HEK293 (cell line): ENCODE data around the gene PRKAG2.

Source experiments
- CTCF ChIA-PET: fragments of 350-600 bp; formaldehyde crosslinking; extraction: SDS; loops from one replicate; lab custom pipeline; 2021; ENCODE audit warnings: antibody characterized with exemption; lab: Yijun Ruan, JAX
- POLR2A ChIA-PET: fragments of 300-600 bp; formaldehyde crosslinking; extraction: SDS; loops from one replicate; lab custom pipeline; 2020; ENCODE audit warnings: antibody characterized with exemption, inconsistent platforms; lab: Yijun Ruan, JAX
- H3K27ac ChIP-seq: fragments of 200-500 bp; sonication (Bioruptor generic); 2 replicates; pipeline ENCODE4 v1.5.1; 2014; ENCODE audit warnings: low read depth, low read length, control low read depth, inconsistent platforms; ENCODE audit errors: extremely low read depth
- H3K36me3 ChIP-seq, 2 experiments: fragments of 200-500 bp in 1 of 2; sonication (Bioruptor generic) in 1 of 2; 1 replicate in 1 of 2; 2 replicates in 1 of 2; pipeline ENCODE4 v1.5.1; 2014 to 2017; ENCODE audit warnings: inconsistent platforms in 2 of 2, low read length in 2 of 2; ENCODE audit not compliant: control insufficient read depth in 2 of 2, insufficient read depth in 1 of 2
- H3K4me1 ChIP-seq: fragments of 200-500 bp; sonication (Bioruptor generic); 2 replicates; pipeline ENCODE4 v1.5.1; 2014; ENCODE audit warnings: mild to moderate bottlenecking, low read length, inconsistent platforms; ENCODE audit not compliant: control insufficient read depth, insufficient read depth
- H3K4me3 ChIP-seq: 2 replicates; pipeline ENCODE4 v1.5.1; 2011; ENCODE audit warnings: low read depth, mild to moderate bottlenecking, control low read depth, low read length, moderate library complexity
- H3K9me3 ChIP-seq: fragments of 200-500 bp; sonication (Bioruptor generic); 2 replicates; pipeline ENCODE4 v1.5.1; 2014; ENCODE audit warnings: low read depth, low read length, inconsistent platforms; ENCODE audit not compliant: control insufficient read depth, insufficient read depth
- BCL11B ChIP-seq: fragments of 450-650 bp; formaldehyde crosslinking; IDR thresholded peaks from 2 replicates; pipeline ENCODE4 v1.5.1; 2016; ENCODE audit warnings: low read depth, missing biosample characterization, missing genetic modification characterization
- GLIS2 ChIP-seq: fragments of 450-650 bp; formaldehyde crosslinking; IDR thresholded peaks from 2 replicates; pipeline ENCODE4 v1.5.1; 2016; ENCODE audit warnings: missing biosample characterization, missing genetic modification characterization
- ZIC2 ChIP-seq: fragments of 450-650 bp; formaldehyde crosslinking; IDR thresholded peaks from 2 replicates; pipeline ENCODE4 v1.5.1; 2016; ENCODE audit warnings: missing biosample characterization, missing genetic modification characterization
- ZNF155 ChIP-seq: fragments of 450-650 bp; formaldehyde crosslinking; IDR thresholded peaks from 2 replicates; pipeline ENCODE4 v1.5.1; 2016; ENCODE audit warnings: missing biosample characterization, missing genetic modification characterization
- ZNF184 ChIP-seq: fragments of 450-650 bp; IDR thresholded peaks from 2 replicates; pipeline ENCODE4 v1.5.1; 2018; ENCODE audit warnings: missing biosample characterization, mild to moderate bottlenecking, missing genetic modification characterization
- ZNF239 ChIP-seq: fragments of 450-650 bp; formaldehyde crosslinking; IDR thresholded peaks from 2 replicates; pipeline ENCODE4 v1.5.1; 2016; ENCODE audit warnings: missing biosample characterization, missing genetic modification characterization
- ZNF544 ChIP-seq: fragments of 450-650 bp; formaldehyde crosslinking; IDR thresholded peaks from 2 replicates; pipeline ENCODE4 v1.5.0; 2017; ENCODE audit warnings: missing biosample characterization, missing genetic modification characterization
- ZNF600 ChIP-seq: fragments of 450-650 bp; formaldehyde crosslinking; IDR thresholded peaks from 2 replicates; pipeline ENCODE4 v1.5.1; 2016; ENCODE audit warnings: missing biosample characterization, missing genetic modification characterization
- ZNF670 ChIP-seq: fragments of 450-650 bp; formaldehyde crosslinking; IDR thresholded peaks from 2 replicates; pipeline ENCODE4 v1.5.1; 2016; ENCODE audit warnings: missing biosample characterization, missing genetic modification characterization, low read depth
- ZNF747 ChIP-seq: fragments of 450-650 bp; formaldehyde crosslinking; IDR thresholded peaks from 2 replicates; pipeline ENCODE4 v1.5.1; 2016; ENCODE audit warnings: missing biosample characterization, missing genetic modification characterization
- ZNF792 ChIP-seq: fragments of 450-650 bp; formaldehyde crosslinking; IDR thresholded peaks from 2 replicates; pipeline ENCODE4 v1.5.1; 2016; ENCODE audit warnings: missing biosample characterization, missing genetic modification characterization
- TF ChIP-seq, protein P1 (sequence below): fragments of 450-650 bp; formaldehyde crosslinking; IDR thresholded peaks from 2 replicates; pipeline ENCODE4 v1.5.1; 2016; ENCODE audit warnings: missing biosample characterization, missing genetic modification characterization, borderline replicate concordance
- TF ChIP-seq, protein P2 (sequence below): fragments of 450-650 bp; formaldehyde crosslinking; IDR thresholded peaks from 2 replicates; pipeline ENCODE4 v1.5.1; 2016; ENCODE audit warnings: missing biosample characterization, missing genetic modification characterization
- TF ChIP-seq, protein P3 (sequence below): fragments of 450-650 bp; formaldehyde crosslinking; conservative IDR thresholded peaks from 2 replicates; pipeline ENCODE4 v1.5.1; 2016; ENCODE audit warnings: low read depth, missing biosample characterization, missing genetic modification characterization
- TF ChIP-seq, protein P4 (sequence below): fragments of 450-650 bp; formaldehyde crosslinking; IDR thresholded peaks from 2 replicates; pipeline ENCODE4 v1.5.1; 2016; ENCODE audit warnings: missing biosample characterization, missing genetic modification characterization, low read depth
- TF ChIP-seq, protein P5 (sequence below): fragments of 450-650 bp; formaldehyde crosslinking; IDR thresholded peaks from 2 replicates; pipeline ENCODE4 v1.5.1; 2016; ENCODE audit warnings: missing biosample characterization, missing genetic modification characterization, low read depth

The PRKAG2 gene

DNA sequence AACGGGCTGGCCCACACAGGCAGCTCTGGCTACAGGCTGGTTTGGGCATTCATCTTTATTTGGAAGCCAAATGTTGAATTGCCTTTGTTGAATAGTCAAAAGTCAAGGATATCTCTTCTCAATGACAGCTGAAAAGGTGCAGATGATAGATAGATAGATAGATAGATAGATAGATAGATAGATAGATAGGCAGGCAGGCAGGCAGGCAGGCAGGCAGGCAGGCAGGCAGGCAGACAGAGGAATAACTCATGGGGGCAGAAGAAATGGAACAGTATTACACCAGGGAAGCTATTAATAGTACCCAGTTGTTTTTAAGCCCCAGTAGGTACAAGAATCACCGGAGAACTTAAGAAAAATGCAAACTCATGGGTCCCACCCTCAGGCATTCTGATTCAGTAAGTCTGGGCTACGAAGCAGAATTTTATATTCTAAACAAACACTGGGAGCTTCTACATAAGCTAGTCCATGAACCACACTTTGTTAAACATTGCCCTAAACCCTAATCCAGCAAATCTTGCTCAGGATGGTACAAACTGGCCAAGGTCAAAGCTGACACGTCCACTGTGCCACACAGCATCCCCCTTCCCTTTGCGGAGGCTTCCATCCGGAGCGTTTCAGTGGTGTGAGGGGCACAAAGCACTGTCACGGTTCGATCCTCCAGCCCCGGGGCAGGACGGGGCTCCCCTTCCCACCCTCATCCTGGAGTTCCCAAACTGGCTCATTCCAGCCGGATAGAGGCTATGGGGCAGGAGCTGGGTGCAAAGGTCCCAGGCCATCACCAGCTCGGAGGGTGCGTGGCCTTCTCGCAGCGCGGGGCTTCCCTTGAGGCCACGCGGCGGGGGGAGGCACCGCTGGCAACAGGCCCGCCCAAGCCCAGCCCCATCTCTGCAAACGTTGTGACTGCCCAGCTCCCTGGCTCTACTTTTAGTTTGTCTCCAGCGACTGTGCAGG lies 6.7 kb downstream of the PRKAG2 start (continued):
- TF ChIP-seq, protein P1, sequence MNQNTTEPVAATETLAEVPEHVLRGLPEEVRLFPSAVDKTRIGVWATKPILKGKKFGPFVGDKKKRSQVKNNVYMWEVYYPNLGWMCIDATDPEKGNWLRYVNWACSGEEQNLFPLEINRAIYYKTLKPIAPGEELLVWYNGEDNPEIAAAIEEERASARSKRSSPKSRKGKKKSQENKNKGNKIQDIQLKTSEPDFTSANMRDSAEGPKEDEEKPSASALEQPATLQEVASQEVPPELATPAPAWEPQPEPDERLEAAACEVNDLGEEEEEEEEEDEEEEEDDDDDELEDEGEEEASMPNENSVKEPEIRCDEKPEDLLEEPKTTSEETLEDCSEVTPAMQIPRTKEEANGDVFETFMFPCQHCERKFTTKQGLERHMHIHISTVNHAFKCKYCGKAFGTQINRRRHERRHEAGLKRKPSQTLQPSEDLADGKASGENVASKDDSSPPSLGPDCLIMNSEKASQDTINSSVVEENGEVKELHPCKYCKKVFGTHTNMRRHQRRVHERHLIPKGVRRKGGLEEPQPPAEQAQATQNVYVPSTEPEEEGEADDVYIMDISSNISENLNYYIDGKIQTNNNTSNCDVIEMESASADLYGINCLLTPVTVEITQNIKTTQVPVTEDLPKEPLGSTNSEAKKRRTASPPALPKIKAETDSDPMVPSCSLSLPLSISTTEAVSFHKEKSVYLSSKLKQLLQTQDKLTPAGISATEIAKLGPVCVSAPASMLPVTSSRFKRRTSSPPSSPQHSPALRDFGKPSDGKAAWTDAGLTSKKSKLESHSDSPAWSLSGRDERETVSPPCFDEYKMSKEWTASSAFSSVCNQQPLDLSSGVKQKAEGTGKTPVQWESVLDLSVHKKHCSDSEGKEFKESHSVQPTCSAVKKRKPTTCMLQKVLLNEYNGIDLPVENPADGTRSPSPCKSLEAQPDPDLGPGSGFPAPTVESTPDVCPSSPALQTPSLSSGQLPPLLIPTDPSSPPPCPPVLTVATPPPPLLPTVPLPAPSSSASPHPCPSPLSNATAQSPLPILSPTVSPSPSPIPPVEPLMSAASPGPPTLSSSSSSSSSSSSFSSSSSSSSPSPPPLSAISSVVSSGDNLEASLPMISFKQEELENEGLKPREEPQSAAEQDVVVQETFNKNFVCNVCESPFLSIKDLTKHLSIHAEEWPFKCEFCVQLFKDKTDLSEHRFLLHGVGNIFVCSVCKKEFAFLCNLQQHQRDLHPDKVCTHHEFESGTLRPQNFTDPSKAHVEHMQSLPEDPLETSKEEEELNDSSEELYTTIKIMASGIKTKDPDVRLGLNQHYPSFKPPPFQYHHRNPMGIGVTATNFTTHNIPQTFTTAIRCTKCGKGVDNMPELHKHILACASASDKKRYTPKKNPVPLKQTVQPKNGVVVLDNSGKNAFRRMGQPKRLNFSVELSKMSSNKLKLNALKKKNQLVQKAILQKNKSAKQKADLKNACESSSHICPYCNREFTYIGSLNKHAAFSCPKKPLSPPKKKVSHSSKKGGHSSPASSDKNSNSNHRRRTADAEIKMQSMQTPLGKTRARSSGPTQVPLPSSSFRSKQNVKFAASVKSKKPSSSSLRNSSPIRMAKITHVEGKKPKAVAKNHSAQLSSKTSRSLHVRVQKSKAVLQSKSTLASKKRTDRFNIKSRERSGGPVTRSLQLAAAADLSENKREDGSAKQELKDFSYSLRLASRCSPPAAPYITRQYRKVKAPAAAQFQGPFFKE (tag by site-specific recombination), result no peak
- TF ChIP-seq, protein P2, sequence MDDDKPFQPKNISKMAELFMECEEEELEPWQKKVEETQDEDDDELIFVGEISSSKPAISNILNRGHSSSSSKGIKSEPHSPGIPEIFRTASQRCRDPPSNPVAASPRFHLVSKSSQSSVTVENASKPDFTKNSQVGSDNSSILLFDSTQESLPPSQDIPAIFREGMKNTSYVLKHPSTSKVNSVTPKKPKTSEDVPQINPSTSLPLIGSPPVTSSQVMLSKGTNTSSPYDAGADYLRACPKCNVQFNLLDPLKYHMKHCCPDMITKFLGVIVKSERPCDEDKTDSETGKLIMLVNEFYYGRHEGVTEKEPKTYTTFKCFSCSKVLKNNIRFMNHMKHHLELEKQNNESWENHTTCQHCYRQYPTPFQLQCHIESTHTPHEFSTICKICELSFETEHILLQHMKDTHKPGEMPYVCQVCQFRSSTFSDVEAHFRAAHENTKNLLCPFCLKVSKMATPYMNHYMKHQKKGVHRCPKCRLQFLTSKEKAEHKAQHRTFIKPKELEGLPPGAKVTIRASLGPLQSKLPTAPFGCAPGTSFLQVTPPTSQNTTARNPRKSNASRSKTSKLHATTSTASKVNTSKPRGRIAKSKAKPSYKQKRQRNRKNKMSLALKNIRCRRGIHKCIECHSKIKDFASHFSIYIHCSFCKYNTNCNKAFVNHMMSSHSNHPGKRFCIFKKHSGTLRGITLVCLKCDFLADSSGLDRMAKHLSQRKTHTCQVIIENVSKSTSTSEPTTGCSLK (tag by site-specific recombination), result no peak
- TF ChIP-seq ZNF670 (tag by site-specific recombination) (no peak), ZNF544 (tag by site-specific recombination) (no peak), BCL11B (tag by site-specific recombination) (no peak), ZNF792 (no peak), ZNF155 (tag by site-specific recombination) (no peak)
- TF ChIP-seq, protein P3, sequence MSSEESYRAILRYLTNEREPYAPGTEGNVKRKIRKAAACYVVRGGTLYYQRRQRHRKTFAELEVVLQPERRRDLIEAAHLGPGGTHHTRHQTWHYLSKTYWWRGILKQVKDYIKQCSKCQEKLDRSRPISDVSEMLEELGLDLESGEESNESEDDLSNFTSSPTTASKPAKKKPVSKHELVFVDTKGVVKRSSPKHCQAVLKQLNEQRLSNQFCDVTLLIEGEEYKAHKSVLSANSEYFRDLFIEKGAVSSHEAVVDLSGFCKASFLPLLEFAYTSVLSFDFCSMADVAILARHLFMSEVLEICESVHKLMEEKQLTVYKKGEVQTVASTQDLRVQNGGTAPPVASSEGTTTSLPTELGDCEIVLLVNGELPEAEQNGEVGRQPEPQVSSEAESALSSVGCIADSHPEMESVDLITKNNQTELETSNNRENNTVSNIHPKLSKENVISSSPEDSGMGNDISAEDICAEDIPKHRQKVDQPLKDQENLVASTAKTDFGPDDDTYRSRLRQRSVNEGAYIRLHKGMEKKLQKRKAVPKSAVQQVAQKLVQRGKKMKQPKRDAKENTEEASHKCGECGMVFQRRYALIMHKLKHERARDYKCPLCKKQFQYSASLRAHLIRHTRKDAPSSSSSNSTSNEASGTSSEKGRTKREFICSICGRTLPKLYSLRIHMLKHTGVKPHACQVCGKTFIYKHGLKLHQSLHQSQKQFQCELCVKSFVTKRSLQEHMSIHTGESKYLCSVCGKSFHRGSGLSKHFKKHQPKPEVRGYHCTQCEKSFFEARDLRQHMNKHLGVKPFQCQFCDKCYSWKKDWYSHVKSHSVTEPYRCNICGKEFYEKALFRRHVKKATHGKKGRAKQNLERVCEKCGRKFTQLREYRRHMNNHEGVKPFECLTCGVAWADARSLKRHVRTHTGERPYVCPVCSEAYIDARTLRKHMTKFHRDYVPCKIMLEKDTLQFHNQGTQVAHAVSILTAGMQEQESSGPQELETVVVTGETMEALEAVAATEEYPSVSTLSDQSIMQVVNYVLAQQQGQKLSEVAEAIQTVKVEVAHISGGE (tag by site-specific recombination), result no peak

DNA sequence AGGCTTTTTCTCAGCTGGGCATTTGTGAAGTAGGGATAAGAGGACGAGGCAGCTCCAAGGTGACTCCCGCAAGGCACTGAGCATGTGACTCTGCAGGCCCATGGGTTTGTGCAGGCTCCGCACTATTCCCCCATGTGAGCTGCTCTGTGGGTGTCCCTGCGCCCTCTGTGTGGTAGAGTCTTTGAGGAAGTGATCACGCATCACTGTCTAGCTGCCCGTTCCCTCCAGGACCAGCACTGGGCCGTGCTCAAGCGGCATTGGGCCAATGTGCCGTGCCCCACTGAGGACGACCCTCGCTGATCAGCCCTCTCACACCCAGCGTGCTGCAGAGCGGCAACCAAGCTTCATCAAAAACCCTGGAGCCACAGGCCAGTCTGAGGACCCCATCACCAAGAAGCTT lies 7.5 kb downstream of the PRKAG2 start:
- TF ChIP-seq ZNF239 (tag by site-specific recombination) (no peak), ZIC2 (peak; percentile 66), ZNF600 (tag by site-specific recombination) (peak; percentile 68), ZNF747 (tag by site-specific recombination) (no peak), GLIS2 (no peak), ZNF184 (tag by site-specific recombination) (no peak)
- TF ChIP-seq, protein P4, sequence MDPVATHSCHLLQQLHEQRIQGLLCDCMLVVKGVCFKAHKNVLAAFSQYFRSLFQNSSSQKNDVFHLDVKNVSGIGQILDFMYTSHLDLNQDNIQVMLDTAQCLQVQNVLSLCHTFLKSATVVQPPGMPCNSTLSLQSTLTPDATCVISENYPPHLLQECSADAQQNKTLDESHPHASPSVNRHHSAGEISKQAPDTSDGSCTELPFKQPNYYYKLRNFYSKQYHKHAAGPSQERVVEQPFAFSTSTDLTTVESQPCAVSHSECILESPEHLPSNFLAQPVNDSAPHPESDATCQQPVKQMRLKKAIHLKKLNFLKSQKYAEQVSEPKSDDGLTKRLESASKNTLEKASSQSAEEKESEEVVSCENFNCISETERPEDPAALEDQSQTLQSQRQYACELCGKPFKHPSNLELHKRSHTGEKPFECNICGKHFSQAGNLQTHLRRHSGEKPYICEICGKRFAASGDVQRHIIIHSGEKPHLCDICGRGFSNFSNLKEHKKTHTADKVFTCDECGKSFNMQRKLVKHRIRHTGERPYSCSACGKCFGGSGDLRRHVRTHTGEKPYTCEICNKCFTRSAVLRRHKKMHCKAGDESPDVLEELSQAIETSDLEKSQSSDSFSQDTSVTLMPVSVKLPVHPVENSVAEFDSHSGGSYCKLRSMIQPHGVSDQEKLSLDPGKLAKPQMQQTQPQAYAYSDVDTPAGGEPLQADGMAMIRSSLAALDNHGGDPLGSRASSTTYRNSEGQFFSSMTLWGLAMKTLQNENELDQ (tag by site-specific recombination), result no peak
- TF ChIP-seq, protein P5, sequence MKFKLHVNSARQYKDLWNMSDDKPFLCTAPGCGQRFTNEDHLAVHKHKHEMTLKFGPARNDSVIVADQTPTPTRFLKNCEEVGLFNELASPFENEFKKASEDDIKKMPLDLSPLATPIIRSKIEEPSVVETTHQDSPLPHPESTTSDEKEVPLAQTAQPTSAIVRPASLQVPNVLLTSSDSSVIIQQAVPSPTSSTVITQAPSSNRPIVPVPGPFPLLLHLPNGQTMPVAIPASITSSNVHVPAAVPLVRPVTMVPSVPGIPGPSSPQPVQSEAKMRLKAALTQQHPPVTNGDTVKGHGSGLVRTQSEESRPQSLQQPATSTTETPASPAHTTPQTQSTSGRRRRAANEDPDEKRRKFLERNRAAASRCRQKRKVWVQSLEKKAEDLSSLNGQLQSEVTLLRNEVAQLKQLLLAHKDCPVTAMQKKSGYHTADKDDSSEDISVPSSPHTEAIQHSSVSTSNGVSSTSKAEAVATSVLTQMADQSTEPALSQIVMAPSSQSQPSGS (tag by site-specific recombination), result no peak
- H3K9me3 ChIP-seq, result no peaks in the 10 kb centered on the region
- no peak overlapping the region for H3K27ac ChIP-seq
- H3K4me1 ChIP-seq, result no peaks in the 10 kb centered on the region
- H3K36me3 ChIP-seq, result no peaks in the 10 kb centered on the region
- CTCF ChIA-PET, result interaction anchor here (0.6 to 1.5 kb wide), 2 partner anchors 11 to 851 kb away, joined by 4 read pairs; no protein-coding TSS in a partner anchor
- H3K4me3 ChIP-seq, result no peak overlapping the region
- POLR2A ChIA-PET, result no interaction called here
